Measurements from ENCODE around the gene APOL6.
A peak's percentile ranks its signal among the peaks of the same experiment; 100 is the strongest.

APOL6 gene

GRCh38 chr22:35681454-35682052, 33.3 kb downstream of the APOL6 start:
- H3K4me3 ChIP-seq (ENCODE audit: control insufficient read depth, low read depth, low read length) = no peak overlapping the region
- DNase-seq (ENCODE audit: low read depth) = no peak
- no peak for TF ChIP-seq CTCF (IDR thresholded peaks at IDR 0.05; ENCODE audit: control insufficient read depth, insufficient read depth, low read depth, low read length, missing control alignments)

- TF ChIP-seq CTCF (IDR thresholded peaks at IDR 0.05; ENCODE audit: control insufficient read depth, insufficient read depth, low read depth, low read length, missing control alignments) = no peak
- no peak overlapping the region for H3K4me3 ChIP-seq (ENCODE audit: control insufficient read depth, low read depth, low read length)
- no peak for DNase-seq (ENCODE audit: low read depth)
Observed at GRCh38 chr22:35683560-35683959, 35.3 kb downstream of the APOL6 start.

- H3K4me3 ChIP-seq (ENCODE audit: control insufficient read depth, low read depth, low read length) = no peak overlapping the region
- peak; percentile 37 for TF ChIP-seq CTCF (IDR thresholded peaks at IDR 0.05; ENCODE audit: control insufficient read depth, insufficient read depth, low read depth, low read length, missing control alignments)
- peak; percentile 4 for DNase-seq (ENCODE audit: low read depth)
Observed at GRCh38 chr22:35684270-35684700, 36.0 kb downstream of the APOL6 start.

- TF ChIP-seq CTCF (IDR thresholded peaks at IDR 0.05; ENCODE audit: control insufficient read depth, insufficient read depth, low read depth, low read length, missing control alignments) = no peak
- DNase-seq (ENCODE audit: low read depth) = no peak
Observed at GRCh38 chr22:35684732-35685131, 36.5 kb downstream of the APOL6 start.

GRCh38 chr22:35685731-35686130, 37.5 kb downstream of the APOL6 start:
- no peak overlapping the region for H3K4me3 ChIP-seq (ENCODE audit: control insufficient read depth, low read depth, low read length)
- no peak for DNase-seq (ENCODE audit: low read depth)
- TF ChIP-seq CTCF (IDR thresholded peaks at IDR 0.05; ENCODE audit: control insufficient read depth, insufficient read depth, low read depth, low read length, missing control alignments) = no peak

More at GRCh38 chr22:35684732-35685131, 36.5 kb downstream of the APOL6 start:
- H3K4me3 ChIP-seq (ENCODE audit: control insufficient read depth, low read depth, low read length) = no peak overlapping the region

- no peak overlapping the region for H3K4me3 ChIP-seq (ENCODE audit: control insufficient read depth, low read depth, low read length)
- no peak for DNase-seq (ENCODE audit: low read depth)
- no peak for TF ChIP-seq CTCF (IDR thresholded peaks at IDR 0.05; ENCODE audit: control insufficient read depth, insufficient read depth, low read depth, low read length, missing control alignments)
Observed at GRCh38 chr22:35686298-35686697, 38.1 kb downstream of the APOL6 start.
